Activated T-helper 1 cell treated with Interleukin-2 at 50 U/mL for 16 hours (primary cell): ENCODE results near the gene ZNF207.
"Not testable (repeated sequence)": the region's sequence is repeated elsewhere in the genome, so short reads cannot be mapped to it uniquely, and the experiment has no call there.

Experiments used
- DNase-seq: peaks from one replicate; pipeline ENCODE4 v3.0.0-alpha.2; 2020; ENCODE audit warnings: low read depth

Gene ZNF207

GRCh38 chr17:32349854-32350665, at the start of gene ZNF207:
Gene ZNF207 (plus strand): TSS chr17:32350157. CDS start chr17:32350286, 129 bp downstream.
- peak; percentile 89 for DNase-seq

DNA sequence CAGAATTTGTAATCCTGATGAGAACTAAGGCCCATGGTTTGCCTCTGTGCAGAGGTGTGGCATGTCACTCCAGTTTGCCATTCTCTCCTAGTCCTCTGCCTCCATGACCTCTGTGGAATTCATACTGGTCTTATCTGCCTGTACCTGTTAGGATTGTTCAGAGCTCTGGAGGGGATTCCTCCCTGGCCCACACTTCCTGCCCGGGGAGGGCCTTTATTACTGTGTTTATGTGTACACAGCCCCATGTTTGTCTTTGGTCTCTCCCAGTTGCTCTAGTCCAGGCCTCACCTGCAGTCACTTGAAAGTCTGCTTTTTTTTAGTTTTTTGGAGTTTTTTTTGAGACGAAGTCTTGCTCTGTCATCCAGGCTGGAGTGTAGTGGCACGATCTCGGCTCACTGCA, 47.9 kb upstream of the ZNF207 start:
- DNase-seq = no peak

GRCh38 chr17:32302860-32303649, 46.9 kb upstream of the ZNF207 start:
- no peak for DNase-seq

GRCh38 chr17:32303781-32304288, 46.1 kb upstream of the ZNF207 start:
- DNase-seq = no peak

DNA sequence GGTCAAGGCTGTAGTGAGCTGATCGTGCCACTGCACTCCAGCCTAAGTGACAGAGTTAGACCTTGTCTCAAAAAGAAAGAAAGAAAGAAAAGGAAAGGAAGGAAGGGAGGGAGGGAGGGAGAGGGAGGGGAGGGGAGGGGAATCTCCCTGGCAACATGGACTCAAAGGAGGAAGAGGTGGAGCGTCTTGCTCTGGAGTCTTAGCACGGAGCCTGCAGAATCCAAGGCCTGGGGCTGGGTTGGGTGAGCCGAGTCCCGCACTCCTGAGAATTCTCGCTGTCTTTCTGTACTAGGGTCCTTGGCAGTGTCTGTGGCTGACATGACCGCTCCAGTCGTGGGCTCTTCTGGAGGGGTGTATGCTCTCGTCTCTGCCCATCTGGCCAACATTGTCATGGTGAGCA, 44.9 kb upstream of the ZNF207 start:
- no peak for DNase-seq

DNA sequence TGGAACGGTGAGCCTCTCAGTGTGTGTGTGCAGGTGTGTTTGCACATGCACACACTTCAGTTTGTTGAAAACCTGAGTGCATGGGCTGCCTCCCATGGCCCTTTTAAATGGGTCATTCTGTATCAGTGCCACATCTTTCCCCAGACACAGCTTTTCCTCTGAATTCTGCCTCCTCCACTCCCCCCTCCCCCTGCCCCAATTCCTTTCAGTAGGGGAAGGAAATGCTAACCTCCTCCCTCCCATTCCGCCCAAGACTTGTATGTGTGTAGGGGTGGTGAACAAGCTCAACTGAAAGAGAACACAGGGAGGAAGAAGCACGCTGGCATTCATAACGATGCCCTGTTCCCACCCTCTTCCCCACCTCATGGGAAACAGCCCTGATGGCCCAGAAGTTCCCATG, 42.3 kb upstream of the ZNF207 start:
- no peak for DNase-seq

DNA sequence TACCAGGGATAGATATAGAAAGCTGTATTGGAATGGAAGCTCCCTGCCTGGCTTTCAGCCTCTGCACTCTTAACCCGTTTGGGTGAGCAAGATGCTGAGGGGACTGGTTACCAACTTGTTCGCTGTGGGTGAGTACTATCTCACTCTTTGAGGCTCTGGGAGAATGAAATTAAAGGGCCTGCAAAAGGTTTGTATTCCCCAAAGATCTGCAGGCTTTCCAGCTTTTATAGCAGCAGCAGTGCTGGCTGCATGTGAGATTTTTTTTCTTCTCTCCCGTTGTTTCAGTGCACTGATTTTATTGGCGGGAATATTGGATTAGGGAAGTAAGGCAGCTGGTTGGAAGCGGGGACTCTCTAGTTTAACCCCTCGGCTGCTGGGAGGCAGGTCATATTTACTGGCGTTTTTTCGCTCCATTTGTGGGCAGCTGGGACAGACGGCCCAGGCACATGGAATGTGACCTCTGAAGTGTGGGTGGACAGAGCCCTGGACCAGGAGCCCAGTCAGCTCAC, 38.9 kb upstream of the ZNF207 start:
- DNase-seq = no peak

- no peak for DNase-seq
Measured at GRCh38 chr17:32314636-32315035, 35.3 kb upstream of the ZNF207 start.

DNA sequence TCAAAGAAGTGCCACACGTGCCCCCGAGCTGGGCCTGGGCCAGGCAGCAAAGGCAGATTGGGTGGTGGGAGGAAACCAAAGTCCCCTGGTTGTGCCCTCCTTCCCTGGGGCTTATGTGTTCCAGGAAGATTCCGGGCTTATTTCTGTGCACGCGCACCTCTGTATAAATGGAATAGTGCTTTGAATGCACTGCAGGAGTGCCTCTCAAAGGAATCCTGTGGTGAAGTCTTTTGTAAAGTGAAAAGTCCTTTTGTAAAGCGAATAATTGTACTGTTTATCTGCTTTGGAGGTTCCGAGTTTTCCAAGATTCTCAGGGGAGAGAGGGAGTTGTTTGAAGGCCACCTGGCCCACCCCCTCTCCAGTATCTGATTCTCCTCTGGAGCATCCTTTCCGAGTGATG, 34.8 kb upstream of the ZNF207 start:
- DNase-seq = no peak

DNA sequence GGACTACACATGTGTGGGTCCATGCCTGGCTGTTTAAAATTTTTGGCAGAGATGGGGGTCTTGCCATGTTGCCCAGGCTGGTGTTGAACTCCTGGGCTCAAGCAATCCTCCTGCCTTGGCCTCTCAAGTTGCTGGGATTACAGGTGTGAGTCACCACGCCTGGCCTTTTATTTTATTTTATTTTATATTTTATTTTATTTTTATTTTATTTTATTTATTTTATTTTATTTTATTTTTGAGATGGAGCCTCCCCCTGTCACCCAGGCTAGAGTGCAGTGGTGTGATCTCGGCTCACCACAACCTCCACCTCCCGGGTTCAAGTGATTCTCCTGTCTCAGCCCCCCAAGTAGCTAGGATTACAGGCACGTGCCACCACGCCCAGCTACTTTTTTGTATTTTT, 33.3 kb upstream of the ZNF207 start:
- DNase-seq = not testable (repeated sequence)

DNA sequence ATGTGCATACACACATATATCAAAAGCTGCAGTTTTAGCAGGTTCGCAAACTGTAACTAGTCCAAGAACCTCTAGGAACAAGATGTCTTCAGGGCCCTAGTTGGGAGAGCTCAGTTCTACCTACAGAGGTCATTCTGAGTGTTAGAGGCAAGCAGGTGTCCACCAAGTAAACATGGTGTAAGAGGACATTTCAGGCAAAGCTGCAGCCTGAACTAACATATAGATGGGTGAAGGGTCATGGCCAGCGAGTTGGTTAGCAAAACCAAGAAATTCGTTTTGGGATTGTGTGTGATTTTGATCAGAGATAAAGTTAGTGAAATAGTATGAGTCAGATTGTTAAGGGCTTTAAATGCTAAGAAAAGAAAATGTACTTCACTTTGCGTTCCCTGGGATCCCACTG, 32.6 kb upstream of the ZNF207 start:
- DNase-seq = no peak

DNA sequence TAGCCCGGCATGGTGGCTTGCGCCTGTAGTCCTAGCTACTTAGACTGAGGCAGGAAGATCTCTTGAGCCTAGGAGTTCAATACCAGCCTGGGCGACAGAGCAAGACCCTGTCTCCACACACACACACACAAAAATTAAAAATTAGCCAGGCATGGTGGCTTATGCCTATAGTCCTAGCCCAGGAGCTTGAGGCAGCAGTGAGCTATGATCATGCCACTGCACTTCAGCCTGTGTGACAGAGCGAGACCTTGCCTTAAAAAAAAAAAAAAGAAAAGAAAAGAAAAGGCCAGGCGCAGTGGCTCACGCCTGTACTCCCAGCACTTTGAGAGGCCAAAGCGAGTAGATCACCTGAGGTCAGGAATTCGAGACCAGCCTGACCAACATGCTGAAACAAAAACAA, 31.9 kb upstream of the ZNF207 start:
- DNase-seq = no peak

DNA sequence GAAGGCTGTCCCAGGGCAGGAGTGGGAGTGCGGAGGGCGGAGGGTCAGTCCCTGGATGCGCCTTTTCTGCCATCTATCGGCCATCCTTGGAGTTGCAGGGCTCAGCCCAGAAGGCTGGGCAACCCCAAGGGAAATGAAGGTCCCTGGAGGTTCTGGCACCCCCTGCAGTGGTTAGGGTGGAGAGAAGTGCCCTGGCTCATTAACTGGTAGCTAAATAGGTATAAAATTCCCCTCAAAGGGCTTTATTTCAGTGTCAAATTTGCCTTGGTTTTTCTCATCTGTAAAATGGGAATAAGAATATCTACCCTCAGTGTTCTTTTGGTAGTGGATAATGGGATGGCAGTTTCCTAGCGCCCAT, 30.4 kb upstream of the ZNF207 start:
- DNase-seq = peak; percentile 47

DNA sequence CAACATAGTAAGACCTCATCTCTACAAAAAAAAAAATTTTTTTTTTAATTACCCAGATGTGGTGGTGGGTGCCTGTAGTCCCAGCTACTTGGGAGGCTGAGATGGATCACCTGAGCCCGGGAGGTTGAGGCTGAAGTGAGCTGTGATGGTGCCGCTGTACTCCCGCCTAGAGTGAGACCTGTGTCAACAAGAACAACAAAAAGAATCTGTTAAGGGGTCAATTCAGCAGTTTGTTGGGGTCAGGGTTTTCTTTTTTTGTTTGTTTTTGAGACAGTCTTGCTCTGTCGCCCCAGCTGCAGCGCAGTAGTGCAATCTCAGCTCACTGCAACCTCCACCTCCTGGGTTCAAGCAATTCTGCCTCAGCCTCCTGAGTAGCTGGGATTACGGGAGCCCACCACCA, 29.9 kb upstream of the ZNF207 start:
- not testable (repeated sequence) for DNase-seq

- no peak for DNase-seq
Measured at GRCh38 chr17:32320847-32321246, 29.1 kb upstream of the ZNF207 start.

- no peak for DNase-seq
Measured at GRCh38 chr17:32323046-32323445, 26.9 kb upstream of the ZNF207 start.

GRCh38 chr17:32323811-32324491, 26.0 kb upstream of the ZNF207 start:
- no peak for DNase-seq

- no peak for DNase-seq
Measured at GRCh38 chr17:32327911-32328310, 22.0 kb upstream of the ZNF207 start.

DNA sequence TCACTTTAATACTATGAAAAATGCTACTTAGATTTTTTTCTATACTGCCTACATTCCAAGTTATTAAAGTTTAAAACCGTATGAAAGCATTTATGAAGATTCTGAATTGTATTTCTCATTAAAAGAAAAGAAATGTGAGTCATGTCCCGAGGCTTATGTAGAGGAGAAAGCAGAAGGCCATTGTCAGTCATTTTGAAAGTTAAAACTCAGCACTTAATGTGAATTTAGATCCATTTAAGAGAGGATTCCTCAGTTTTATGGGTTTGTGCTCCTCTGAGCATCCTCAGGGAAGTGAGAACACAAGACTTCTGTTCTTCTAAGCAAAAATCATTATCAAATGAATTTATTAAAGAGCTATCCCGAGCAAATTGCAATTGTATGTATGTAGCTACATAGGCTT, 19.8 kb upstream of the ZNF207 start:
- DNase-seq = no peak

GRCh38 chr17:32331243-32332040, 18.5 kb upstream of the ZNF207 start:
- DNase-seq = no peak

DNA sequence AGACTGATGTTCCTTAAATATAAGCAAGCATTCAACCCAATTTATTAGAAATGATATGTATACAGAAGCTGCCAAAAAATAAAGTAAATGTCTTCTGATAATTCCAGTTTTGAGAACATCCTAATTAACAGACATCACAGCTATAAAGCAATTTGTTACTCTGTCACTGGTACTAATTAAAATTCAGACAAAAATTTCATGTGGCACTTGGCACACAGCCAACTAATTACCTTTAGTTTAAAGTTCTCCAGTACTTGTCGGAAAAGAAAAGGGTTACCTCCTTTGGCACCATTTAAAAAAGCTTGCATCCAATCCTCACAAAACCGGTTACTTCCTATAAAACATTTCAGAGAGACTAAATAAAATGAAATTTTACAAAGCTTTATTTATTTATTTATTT, 16.8 kb upstream of the ZNF207 start:
- DNase-seq = no peak

- no peak for DNase-seq
Measured at GRCh38 chr17:32335046-32335445, 14.9 kb upstream of the ZNF207 start.
